ENCODE data around the gene MADCAM1. TPM values are rescaled to one million over a fixed set of nuclear protein-coding genes. Genes with fewer than 3 reads are reported as not detected.

Gene MADCAM1
- total RNA-seq, 1 donor from 2014 or later, result not detected

- H3F3A ChIP-seq (ENCODE audit: low read depth), result peaks cover 36% of the 10 kb centered on the region
- peaks cover 20% of the 10 kb centered on the region for H3K4me1 ChIP-seq
- peak overlapping the region; percentile 31 for H3K27ac Mint-ChIP-seq
- no peaks in the 10 kb centered on the region for H3K9me3 ChIP-seq (ENCODE audit: low read depth)
- H2AFZ ChIP-seq (replicated peaks), result no peak overlapping the region
- H3K36me3 ChIP-seq, result no peaks in the 10 kb centered on the region
- H3K4me1 Mint-ChIP-seq, result peaks cover 31% of the 10 kb centered on the region
- TF ChIP-seq CTCF (IDR thresholded peaks at IDR 0.05) (no peak), EZH2phosphoT487 (IDR thresholded peaks at IDR 0.05) (no peak), EZH2 (IDR thresholded peaks at IDR 0.05) (no peak)
- no peak overlapping the region for H3K27ac ChIP-seq
- H3K79me2 ChIP-seq (ENCODE audit: low read depth), result no peaks in the 10 kb centered on the region
- H3K4me3 ChIP-seq, result peak overlapping the region; percentile 70
- H3K4me3 Mint-ChIP-seq, result peak overlapping the region; percentile 92
- no peaks in the 10 kb centered on the region for H3K27me3 ChIP-seq
- peaks cover 9% of the 10 kb centered on the region for H3K27me3 Mint-ChIP-seq (ENCODE audit: insufficient read depth, low read depth)
- DNase-seq (ENCODE audit: low spot score), result no peak
- H3K9ac ChIP-seq, result no peak overlapping the region
- peaks cover 16% of the 10 kb centered on the region for H4K20me1 ChIP-seq (ENCODE audit: low read depth)
- no peaks in the 10 kb centered on the region for H3K9me3 Mint-ChIP-seq
- peak overlapping the region; percentile 76 for H3K4me2 ChIP-seq
- peaks cover 8% of the 10 kb centered on the region for H3K36me3 Mint-ChIP-seq
Observed at GRCh38 chr19:508204-509150, 12.2 kb downstream of the MADCAM1 start.

GRCh38 chr19:510606-511100 lies 14.4 kb downstream of the MADCAM1 start:
- H3K4me1 ChIP-seq, result peaks cover 20% of the 10 kb centered on the region
- H3K9ac ChIP-seq, result no peak overlapping the region
- peaks cover 16% of the 10 kb centered on the region for H4K20me1 ChIP-seq (ENCODE audit: low read depth)
- TF ChIP-seq CTCF (IDR thresholded peaks at IDR 0.05) (peak; percentile 100), EZH2 (IDR thresholded peaks at IDR 0.05) (no peak)
- no peaks in the 10 kb centered on the region for H3K9me3 Mint-ChIP-seq
- H3K4me1 Mint-ChIP-seq, result peaks cover 38% of the 10 kb centered on the region
- H2AFZ ChIP-seq (replicated peaks), result no peak overlapping the region
- H3K4me3 Mint-ChIP-seq, result peak overlapping the region; percentile 69
- H3K4me2 ChIP-seq, result peak overlapping the region; percentile 69
- H3K27me3 ChIP-seq, result no peaks in the 10 kb centered on the region
- peak overlapping the region; percentile 25 for H3K4me3 ChIP-seq
- no peaks in the 10 kb centered on the region for H3K36me3 ChIP-seq
- H3K27me3 Mint-ChIP-seq (ENCODE audit: insufficient read depth, low read depth), result peaks cover 11% of the 10 kb centered on the region
- H3F3A ChIP-seq (ENCODE audit: low read depth), result peaks cover 43% of the 10 kb centered on the region
- H3K9me3 ChIP-seq (ENCODE audit: low read depth), result no peaks in the 10 kb centered on the region
- peak; percentile 94 for DNase-seq (ENCODE audit: low spot score)
- no peak overlapping the region for H3K27ac ChIP-seq
- H3K36me3 Mint-ChIP-seq, result peaks cover 14% of the 10 kb centered on the region
- H3K27ac Mint-ChIP-seq, result no peak overlapping the region
- H3K79me2 ChIP-seq (ENCODE audit: low read depth), result no peaks in the 10 kb centered on the region

- H3K4me3 Mint-ChIP-seq, result peak overlapping the region; percentile 46
- H3K4me1 Mint-ChIP-seq, result peaks cover 41% of the 10 kb centered on the region
- Histone ChIP-seq H3K27ac (no peak overlapping the region), H3K4me2 (peak overlapping the region; percentile 69), H2AFZ (replicated peaks) (no peak overlapping the region), H3K36me3 (no peaks in the 10 kb centered on the region), H3K27me3 (no peaks in the 10 kb centered on the region), H4K20me1 (ENCODE audit: low read depth) (peaks cover 16% of the 10 kb centered on the region), H3K4me3 (peak overlapping the region; percentile 25), H3K79me2 (ENCODE audit: low read depth) (no peaks in the 10 kb centered on the region), H3K9ac (no peak overlapping the region), H3F3A (ENCODE audit: low read depth) (peaks cover 44% of the 10 kb centered on the region), H3K4me1 (peaks cover 19% of the 10 kb centered on the region), H3K9me3 (ENCODE audit: low read depth) (no peaks in the 10 kb centered on the region)
- TF ChIP-seq EZH2 (IDR thresholded peaks at IDR 0.05) (no peak), CTCF (IDR thresholded peaks at IDR 0.05) (no peak), EZH2phosphoT487 (IDR thresholded peaks at IDR 0.05) (no peak)
- peaks cover 11% of the 10 kb centered on the region for H3K27me3 Mint-ChIP-seq (ENCODE audit: insufficient read depth, low read depth)
- H3K36me3 Mint-ChIP-seq, result peaks cover 14% of the 10 kb centered on the region
- peak overlapping the region; percentile 46 for H3K27ac Mint-ChIP-seq
- peak; percentile 75 for DNase-seq (ENCODE audit: low spot score)
- no peaks in the 10 kb centered on the region for H3K9me3 Mint-ChIP-seq
Observed at GRCh38 chr19:511101-511851, 15.0 kb downstream of the MADCAM1 start.

Data from neural progenitor cell (in vitro differentiated cells).